Measurements from ENCODE around the gene ZNF407.

Gene ZNF407

DNA sequence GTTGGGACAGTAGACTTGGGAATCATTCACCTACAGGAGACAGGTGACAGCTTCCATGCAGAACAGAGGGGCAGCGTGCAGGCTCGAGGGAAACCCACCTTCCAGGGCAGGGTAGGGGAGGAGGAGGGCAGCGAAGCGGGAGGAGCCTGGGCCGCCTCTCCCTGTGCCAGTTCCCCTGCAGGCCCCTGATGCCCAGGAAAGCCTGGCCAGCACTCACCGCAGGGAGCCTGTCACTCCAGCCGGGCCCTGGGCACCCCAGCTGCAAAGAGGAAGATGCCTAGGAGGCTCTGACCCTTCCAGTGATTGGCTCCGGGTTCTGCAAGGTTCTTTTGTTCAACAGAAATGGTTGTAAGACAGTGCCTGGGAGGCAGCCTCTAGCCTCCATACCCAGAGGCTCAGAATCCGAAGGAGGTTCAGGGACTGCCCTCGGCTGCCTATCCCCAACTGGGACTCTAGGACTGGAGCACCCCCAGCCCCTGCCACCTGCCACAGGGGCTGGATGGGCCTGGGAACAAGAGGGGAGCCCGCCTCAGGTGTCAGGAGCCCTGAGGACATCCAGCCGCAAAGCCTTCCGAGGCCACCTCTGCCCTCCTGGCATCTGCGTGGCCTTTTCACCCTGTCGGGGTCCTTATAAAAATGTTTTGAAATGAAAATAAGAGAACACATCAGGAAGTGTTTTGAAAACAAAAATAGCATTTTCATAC lies 508.0 kb downstream of the ZNF407 start:
- DNase-seq (ENCODE audit: low spot score): no peak

DNA sequence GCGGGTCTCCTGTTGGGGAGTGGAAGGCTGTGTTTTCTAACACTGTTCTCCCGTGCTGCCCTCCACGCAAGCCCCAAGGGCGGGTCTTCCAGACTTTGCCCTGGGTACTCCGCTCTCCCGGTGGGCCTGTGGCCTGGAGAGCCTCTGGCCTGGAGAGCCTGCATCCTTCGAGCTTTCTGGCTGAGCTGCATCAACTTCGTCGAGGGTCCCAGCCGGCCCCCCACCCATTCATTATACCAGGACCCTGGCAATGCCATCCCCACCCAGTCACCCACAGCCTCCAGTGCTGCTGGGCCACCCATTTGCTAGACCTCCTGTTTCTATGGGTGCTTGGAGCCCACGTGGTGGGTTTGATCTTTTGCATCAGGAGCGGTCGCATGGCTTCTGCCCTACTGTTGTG lies 509.1 kb downstream of the ZNF407 start:
- DNase-seq (ENCODE audit: low spot score): no peak

DNA sequence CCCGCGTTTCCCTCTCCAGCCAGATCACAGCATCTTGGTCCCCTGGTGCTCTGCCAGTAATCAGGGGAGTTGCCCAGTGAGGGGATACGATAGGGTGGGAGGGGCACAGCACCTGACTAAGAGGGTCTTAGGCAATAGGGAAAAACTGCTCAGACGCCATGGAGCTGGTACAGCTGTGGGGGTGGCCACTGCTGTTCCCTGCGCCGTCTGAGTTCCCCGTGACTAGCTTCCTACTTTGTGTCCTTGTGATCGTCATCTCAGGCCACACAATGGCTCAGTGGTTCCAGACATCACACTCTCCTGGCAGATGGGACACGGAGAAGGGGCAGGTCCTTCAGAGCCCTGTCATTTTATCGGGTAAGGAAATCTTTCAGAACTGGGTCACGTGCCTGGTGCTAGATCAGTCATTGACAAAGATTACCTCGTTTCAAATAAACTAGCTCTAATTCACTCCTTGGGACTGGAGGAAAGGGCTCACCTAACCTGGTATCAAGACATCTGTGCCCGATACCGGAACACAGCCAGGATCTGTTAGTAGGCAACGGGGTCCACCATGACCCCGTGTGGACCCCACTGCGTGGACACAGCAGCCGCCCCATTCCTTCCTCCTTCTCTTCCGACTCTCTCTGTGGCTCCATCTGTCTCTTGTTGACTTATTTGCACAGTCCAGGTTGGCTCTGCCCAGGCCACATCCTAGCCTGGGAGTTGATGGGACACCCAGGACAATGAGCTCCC lies 509.7 kb downstream of the ZNF407 start:
- DNase-seq (ENCODE audit: low spot score): no peak

- DNase-seq (ENCODE audit: low spot score): no peak
Measured at GRCh38 chr18:75107931-75108276, 510.2 kb downstream of the ZNF407 start.

DNA sequence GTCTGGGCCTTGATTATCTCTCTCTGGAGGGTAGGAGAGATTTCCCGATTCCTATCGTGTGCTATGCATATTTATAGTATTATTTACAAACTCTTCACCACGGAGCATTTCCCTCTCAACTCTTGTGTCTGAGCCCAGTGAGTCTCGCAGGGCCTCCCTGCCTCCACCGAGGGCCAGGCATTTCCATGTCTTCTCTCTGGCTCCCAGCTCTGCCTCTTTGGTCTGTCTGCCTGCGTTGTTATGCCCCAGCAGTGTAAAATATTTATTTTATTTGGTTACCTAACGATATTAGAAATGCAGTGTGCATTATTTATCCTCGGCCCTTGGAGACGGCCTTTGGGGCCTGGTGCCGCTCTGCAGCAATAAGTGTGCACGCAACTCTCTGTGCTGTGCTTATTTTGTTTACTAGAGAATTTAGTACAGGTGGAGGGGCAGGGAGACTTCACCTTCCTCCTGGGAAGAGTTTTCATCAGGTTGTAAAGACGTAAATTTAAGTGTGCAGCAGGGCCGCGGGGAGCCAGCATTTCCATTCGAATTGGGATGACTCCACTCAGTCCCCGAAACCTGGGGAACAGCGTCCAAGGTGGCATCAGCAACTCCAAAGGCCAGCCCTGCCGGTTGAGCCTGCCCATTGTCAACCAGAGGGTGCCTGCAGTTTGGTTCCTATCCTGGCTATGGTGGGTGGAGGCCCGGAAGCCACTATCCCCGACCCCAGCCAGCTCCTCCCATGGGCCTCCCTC lies 511.1 kb downstream of the ZNF407 start:
- DNase-seq (ENCODE audit: low spot score): no peak

- no peak for DNase-seq (ENCODE audit: low spot score)
Measured at GRCh38 chr18:75109319-75109691, 511.6 kb downstream of the ZNF407 start.

DNA sequence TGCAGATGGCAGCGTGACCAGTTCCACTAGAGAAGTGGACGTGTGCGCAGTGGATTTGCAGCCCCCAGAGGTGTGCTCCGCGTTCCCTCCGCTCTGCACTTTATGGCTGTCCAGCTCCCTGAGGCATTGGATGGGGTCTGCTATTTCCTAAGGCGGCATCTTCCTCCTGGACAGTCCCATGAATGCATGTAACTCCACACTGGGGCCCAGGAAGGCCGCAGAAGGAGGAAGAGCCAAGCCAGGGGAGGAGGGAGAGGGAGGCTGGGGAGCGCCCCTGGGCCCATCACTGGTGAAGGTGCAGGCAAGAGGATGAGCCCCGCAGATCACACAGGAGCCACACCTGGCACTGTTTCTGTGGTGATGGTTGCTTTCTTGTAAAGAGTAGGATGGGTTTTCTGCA lies 512.1 kb downstream of the ZNF407 start:
- DNase-seq (ENCODE audit: low spot score): no peak

DNA sequence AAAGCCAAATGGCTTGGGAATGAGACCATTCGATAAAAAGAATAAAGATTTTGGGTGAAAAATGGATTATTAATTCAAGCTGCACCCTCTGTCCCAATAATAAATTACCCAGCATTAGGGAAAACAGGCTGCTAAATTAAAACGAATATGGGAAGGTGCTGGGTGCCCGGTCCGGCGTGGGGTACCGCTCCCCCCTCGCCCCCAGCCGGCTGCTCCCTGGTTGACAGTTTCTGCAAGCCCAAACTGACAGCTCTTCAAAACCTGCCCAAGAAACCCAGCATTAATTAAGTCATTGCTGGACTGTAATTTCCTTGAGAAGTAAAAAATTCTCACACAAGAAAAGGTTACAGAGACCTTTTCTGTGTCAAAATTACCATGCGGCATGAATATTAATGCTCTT lies 512.6 kb downstream of the ZNF407 start:
- DNase-seq (ENCODE audit: low spot score): no peak

- no peak for DNase-seq (ENCODE audit: low spot score)
Measured at GRCh38 chr18:75110846-75111415, 513.3 kb downstream of the ZNF407 start.

- DNase-seq (ENCODE audit: low spot score): no peak
Measured at GRCh38 chr18:75111760-75112159, 514.1 kb downstream of the ZNF407 start.

DNA sequence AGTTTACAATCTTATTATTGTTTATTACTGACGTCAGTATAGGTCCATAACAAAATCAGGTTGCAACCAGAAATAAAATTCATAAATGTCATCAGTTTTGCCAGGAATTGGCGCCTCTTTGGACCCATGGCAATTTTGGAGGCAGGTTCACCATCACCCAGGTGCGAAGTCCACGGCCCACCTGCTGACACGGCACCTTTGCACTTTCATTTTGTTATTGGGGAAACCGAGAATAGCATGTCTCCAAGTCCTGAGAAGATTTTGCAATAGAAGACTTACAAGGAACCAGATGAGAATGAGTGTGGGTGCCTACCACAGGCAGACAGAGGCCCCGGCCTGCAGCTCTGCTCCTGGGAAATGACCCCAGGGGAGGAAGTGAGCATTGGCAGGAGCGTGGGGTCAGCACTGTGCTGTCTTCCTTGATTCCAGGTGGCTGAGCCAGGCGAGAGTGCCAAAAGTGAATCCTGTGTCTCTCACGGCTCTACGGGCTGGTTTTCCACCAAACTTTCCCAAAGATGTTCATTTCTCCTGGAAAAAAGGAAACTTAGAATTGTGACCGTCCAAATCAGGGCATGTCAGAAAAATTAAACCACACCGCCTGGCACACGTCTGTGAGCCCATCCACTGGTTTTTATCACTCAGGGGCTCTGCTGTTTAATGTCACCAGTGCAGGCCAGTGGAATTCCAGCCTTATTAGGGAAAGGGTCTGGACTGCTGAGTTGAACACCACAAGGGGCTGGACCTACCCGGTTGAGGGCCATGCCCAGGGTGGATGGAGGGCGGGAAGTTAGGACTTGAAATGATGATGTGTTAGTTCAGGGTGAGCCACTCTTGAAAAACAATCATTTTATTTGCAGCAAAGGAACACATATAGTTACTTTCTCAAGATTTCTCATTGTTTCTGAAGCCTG lies 514.8 kb downstream of the ZNF407 start:
- DNase-seq (ENCODE audit: low spot score): no peak

GRCh38 chr18:75113455-75113854 lies 515.8 kb downstream of the ZNF407 start:
- no peak for DNase-seq (ENCODE audit: low spot score)

DNA sequence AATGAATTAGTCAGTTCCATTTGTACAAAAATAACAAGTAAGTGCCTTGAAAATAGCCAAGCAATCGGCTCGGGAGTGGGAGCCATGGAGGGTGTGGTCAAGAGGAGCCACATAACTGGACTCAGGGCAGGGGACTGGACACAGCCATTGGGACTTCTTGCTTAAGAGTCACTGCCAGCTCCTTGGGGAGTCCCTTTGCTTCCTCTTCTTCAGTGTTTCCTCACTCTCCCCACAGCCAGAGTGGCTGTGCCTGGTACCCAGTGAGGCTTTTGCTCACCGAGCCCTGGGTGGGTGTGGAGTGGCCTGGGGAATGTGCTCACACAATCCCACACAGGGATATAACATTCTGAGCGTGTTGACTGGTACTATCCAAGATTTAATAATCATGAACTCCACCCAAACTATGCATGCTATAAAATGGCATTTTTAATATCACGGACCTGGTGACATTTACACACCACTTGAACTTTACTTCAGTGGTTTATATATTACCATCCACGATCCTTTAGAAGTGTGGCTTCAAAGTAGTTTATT lies 516.6 kb downstream of the ZNF407 start:
- no peak for DNase-seq (ENCODE audit: low spot score)

Measured in Ammon's horn (tissue), 1 donor.